Upper lobe of left lung (tissue), 6 donors: ENCODE data around the gene RNF214. TPM values are rescaled to one million over a fixed set of nuclear protein-coding genes. Genes with fewer than 3 reads are reported as not detected.

ENCODE experiments used
- ATAC-seq, 2 donors: fragments of 200-7000 bp; cut with Tn5 transposase; one replicate each; pipeline ENCODE4 v1.9.1; 2022; ENCODE audit warnings: mild to moderate bottlenecking in 2 of 2, moderate library complexity in 2 of 2; ENCODE audit not compliant: low FRiP score in 2 of 2
- DNase-seq, 2 donors: peaks; one replicate each; pipeline ENCODE4 v3.0.0-alpha.2; 2019 to 2020
- H3K27ac ChIP-seq, 4 donors: fragments of 200-600 bp; sonication (generic); one replicate each; pipeline ENCODE4 v1.5.1; 2016 to 2019
- H3K27me3 ChIP-seq, 4 donors: fragments of 200-600 bp; sonication (generic); one replicate each; pipeline ENCODE4 v1.5.1; 2017 to 2019
- H3K36me3 ChIP-seq, 4 donors: fragments of 200-600 bp; sonication (generic); one replicate each; pipeline ENCODE4 v1.5.1; 2016 to 2019
- H3K4me1 ChIP-seq, 4 donors: fragments of 200-600 bp; sonication (generic); one replicate each; pipeline ENCODE4 v1.5.1; 2018 to 2019
- H3K4me3 ChIP-seq, 4 donors: fragments of 200-600 bp; sonication (generic); one replicate each; pipeline ENCODE4 v1.5.1; 2017 to 2019; ENCODE audit warnings: mild to moderate bottlenecking in 2 of 4, moderate library complexity in 1 of 4
- H3K9me3 ChIP-seq, 4 donors: fragments of 200-600 bp; sonication (generic); one replicate each; pipeline ENCODE4 v1.5.1; 2018 to 2019
- EP300 ChIP-seq, 4 donors: sonication (generic); formaldehyde crosslinking; IDR thresholded peaks; one replicate each; pipeline ENCODE4 v1.5.1; 2017; ENCODE audit warnings: antibody characterized with exemption in 4 of 4, control low read depth in 2 of 4
- POLR2A ChIP-seq, 4 donors: fragments of 450-650 bp; IDR thresholded peaks; one replicate each; pipeline ENCODE4 v1.5.1; 2016 to 2017; ENCODE audit warnings: antibody characterized with exemption in 4 of 4, mild to moderate bottlenecking in 2 of 4
- POLR2AphosphoS5 ChIP-seq, 2 donors: sonication (generic); formaldehyde crosslinking; IDR thresholded peaks; one replicate each; pipeline ENCODE4 v1.5.1; 2017; ENCODE audit warnings: antibody characterized with exemption in 2 of 2
- WGBS, 2 donors: methylation state at CpG; one replicate each; pipeline ENCODE4 v1.1.5; 2017 to 2018; 5-methylcytosine and 5-hydroxymethylcytosine counted together
- small RNA-seq, 4 donors: library from RNA; depleted of rRNA; stranded (forward); fragments of <200 nt; gene quantifications; one replicate each; pipeline ENCODE3, GENCODE V24; 2016
- total RNA-seq, 6 donors: library from RNA; depleted of rRNA in 4 of 6; stranded (reverse); fragments of >200 nt in 4 of 6; gene quantifications; one replicate each; pipeline versions ENCODE4 v1.1.0 to v1.2.1, GENCODE V29; 2016 to 2021
- TF ChIP-seq, protein P1 (sequence below), 6 experiments: fragments of 450-650 bp in 4 of 6; fragments of 200-600 bp in 2 of 6; sonication (generic) in 2 of 6; IDR thresholded peaks; one replicate each; pipeline ENCODE4 v1.5.1; 2016 to 2019; ENCODE audit warnings: antibody characterized with exemption in 6 of 6
- donor health status: DM: no; HTN: no; CAD: no; lungs with moderate emphysema.
- donor health status: DM: no; HTN: yes; CAD: no; lungs with severe emphysema.

The RNF214 gene
- total RNA-seq, 6 donors from 2014 or later, result 9.0 to 24.1 (median 19.8) TPM

DNA sequence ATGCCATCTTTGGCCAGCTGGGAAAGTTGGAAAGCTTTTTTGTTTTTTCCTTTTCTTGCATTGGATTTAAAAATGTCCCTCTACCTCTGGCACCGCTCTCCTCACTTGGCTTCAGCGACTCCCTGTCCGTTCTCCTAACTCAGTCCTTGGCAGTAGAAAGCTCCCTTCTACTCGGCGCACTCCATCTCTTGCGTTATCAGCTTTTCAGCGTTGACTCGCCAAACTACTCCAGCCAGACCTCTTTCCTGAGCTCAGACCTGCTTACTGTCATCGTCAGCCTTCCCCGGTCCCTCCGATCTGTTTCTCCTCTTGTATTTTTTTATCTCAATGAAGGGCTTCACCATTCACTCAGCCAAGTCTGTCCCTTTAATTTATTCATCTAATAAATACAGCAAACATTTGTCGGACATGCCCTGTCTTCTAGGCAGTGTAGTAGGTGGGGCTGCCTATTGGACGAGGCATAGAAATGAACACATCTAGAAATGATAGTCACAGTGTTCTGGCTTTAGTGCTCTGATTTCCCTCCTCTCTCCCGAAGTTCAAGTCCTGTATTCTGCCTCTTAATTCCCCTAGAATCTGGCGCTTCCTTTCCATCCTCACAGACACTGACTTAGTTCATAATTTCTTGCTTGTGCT, 96.0 kb downstream of the RNF214 start:
- DNase-seq (peak in 1 of 2 donors; percentile 33), ATAC-seq (peak; percentile 56 to 67)
- WGBS, 2 donors, result 8 to 11% methylated on average over 15 of the region's 15 CpGs
- Histone ChIP-seq H3K36me3 (no peaks in the 10 kb centered on the region), H3K4me1 (peaks cover 8 to 15% (median 9%) of the 10 kb centered on the region in 4 donors), H3K27me3 (no peaks in the 10 kb centered on the region), H3K4me3 (peak overlapping the region; percentile 55 to 92 (median 82)), H3K9me3 (no peaks in the 10 kb centered on the region), H3K27ac (peak overlapping the region; percentile 86 to 90 (median 88))
- TF ChIP-seq, protein P1, sequence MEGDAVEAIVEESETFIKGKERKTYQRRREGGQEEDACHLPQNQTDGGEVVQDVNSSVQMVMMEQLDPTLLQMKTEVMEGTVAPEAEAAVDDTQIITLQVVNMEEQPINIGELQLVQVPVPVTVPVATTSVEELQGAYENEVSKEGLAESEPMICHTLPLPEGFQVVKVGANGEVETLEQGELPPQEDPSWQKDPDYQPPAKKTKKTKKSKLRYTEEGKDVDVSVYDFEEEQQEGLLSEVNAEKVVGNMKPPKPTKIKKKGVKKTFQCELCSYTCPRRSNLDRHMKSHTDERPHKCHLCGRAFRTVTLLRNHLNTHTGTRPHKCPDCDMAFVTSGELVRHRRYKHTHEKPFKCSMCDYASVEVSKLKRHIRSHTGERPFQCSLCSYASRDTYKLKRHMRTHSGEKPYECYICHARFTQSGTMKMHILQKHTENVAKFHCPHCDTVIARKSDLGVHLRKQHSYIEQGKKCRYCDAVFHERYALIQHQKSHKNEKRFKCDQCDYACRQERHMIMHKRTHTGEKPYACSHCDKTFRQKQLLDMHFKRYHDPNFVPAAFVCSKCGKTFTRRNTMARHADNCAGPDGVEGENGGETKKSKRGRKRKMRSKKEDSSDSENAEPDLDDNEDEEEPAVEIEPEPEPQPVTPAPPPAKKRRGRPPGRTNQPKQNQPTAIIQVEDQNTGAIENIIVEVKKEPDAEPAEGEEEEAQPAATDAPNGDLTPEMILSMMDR (IDR thresholded peaks at IDR 0.05), result no peak
- TF ChIP-seq POLR2AphosphoS5 (IDR thresholded peaks at IDR 0.05), result no peak
- TF ChIP-seq EP300 (IDR thresholded peaks at IDR 0.05), result no peak
- TF ChIP-seq POLR2A (IDR thresholded peaks at IDR 0.05), result no peak

DNA sequence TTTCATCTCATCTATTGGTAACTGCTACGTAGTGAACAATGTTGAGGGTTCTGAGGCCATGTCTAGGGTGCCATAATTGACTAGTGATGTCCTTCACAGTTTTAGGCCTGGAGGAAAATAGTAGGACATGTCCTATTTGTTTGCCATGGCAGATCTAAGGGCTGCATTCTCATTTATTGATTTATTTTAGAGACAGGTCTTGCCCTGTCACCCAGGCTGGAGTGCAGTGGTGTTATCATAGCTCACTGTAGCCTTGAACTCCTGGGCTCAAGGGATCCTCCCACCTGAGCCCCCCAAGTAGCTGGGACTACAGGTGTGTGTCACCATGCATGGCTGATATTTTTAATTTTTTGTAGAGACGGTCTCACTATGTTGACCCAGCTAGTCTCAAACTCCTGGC, 100.4 kb downstream of the RNF214 start:
- TF ChIP-seq EP300 (IDR thresholded peaks at IDR 0.05) (no peak), POLR2A (IDR thresholded peaks at IDR 0.05) (no peak), POLR2AphosphoS5 (IDR thresholded peaks at IDR 0.05) (no peak)
- TF ChIP-seq, protein P1 (IDR thresholded peaks at IDR 0.05), result no peak
- peaks cover 8 to 15% (median 9%) of the 10 kb centered on the region in 4 donors for H3K4me1 ChIP-seq
- no peaks in the 10 kb centered on the region for H3K27me3 ChIP-seq
- no peaks in the 10 kb centered on the region for H3K9me3 ChIP-seq
- ATAC-seq (no peak), DNase-seq (no peak)
- H3K36me3 ChIP-seq, result peaks cover 0 to 9% (median 4%) of the 10 kb centered on the region in 4 donors
- 50 to 94% methylated on average over 2 of the region's 2 CpGs for WGBS, 2 donors
- no peak overlapping the region for H3K27ac ChIP-seq
- no peak overlapping the region for H3K4me3 ChIP-seq

DNA sequence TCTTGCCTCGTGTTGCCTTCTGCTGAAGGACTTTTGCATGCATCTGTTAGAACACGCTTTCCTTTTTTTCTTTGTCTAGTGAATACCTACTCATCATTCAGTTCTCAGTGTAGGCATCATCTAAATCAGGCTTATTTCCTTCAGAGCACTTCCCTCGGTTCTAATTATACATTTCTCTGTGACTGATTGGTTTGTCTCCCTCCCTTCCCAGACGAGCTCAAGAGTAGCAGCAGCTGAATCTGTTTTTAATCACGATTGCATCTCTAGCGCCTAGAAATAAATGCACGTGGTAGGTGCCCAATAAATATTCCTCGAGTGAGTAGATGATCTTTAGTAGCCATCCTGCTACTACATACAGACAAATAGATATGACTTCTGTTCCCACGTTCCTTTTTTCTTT, 101.4 kb downstream of the RNF214 start:
- TF ChIP-seq POLR2AphosphoS5 (IDR thresholded peaks at IDR 0.05) (no peak), EP300 (IDR thresholded peaks at IDR 0.05) (no peak)
- Histone ChIP-seq H3K4me3 (no peak overlapping the region), H3K27me3 (no peaks in the 10 kb centered on the region), H3K36me3 (peaks cover 0 to 18% (median 7%) of the 10 kb centered on the region in 4 donors), H3K9me3 (no peaks in the 10 kb centered on the region), H3K27ac (no peak overlapping the region), H3K4me1 (peaks cover 3 to 9% (median 5%) of the 10 kb centered on the region in 4 donors)
- ATAC-seq (no peak), DNase-seq (no peak)
- 88 to 91% methylated on average over 9 of the region's 9 CpGs for WGBS, 2 donors

DNA sequence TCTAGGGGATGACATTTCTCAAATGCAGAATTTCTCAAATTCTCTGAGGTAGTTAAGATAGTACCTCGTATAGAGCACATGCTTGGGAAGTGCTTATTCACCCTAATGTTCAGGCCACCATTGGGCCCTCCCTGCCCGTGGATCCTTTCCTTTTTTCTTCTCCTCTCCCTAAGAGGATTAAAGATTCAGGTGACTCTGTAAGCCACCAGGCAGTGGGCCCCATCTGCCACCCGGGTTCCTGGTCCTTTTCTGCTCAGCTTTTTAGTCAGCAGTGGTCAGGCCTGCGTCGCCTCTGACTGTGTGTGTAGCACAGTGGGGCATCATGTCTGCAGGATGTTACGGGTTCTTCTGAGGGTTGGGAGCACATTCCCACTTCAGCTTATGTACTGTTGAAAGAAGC, 102.4 kb downstream of the RNF214 start:
- TF ChIP-seq POLR2AphosphoS5 (IDR thresholded peaks at IDR 0.05) (no peak), EP300 (IDR thresholded peaks at IDR 0.05) (no peak), POLR2A (IDR thresholded peaks at IDR 0.05) (no peak)
- TF ChIP-seq, protein P1 (IDR thresholded peaks at IDR 0.05), result no peak
- 86 to 91% methylated on average over 6 of the region's 6 CpGs for WGBS, 2 donors
- no peaks in the 10 kb centered on the region for H3K27me3 ChIP-seq
- H3K9me3 ChIP-seq, result no peaks in the 10 kb centered on the region
- no peak overlapping the region for H3K4me3 ChIP-seq
- ATAC-seq (no peak), DNase-seq (no peak)
- H3K4me1 ChIP-seq, result no peaks in the 10 kb centered on the region
- H3K27ac ChIP-seq, result no peak overlapping the region
- peaks cover 0 to 28% (median 9%) of the 10 kb centered on the region in 4 donors for H3K36me3 ChIP-seq

DNA sequence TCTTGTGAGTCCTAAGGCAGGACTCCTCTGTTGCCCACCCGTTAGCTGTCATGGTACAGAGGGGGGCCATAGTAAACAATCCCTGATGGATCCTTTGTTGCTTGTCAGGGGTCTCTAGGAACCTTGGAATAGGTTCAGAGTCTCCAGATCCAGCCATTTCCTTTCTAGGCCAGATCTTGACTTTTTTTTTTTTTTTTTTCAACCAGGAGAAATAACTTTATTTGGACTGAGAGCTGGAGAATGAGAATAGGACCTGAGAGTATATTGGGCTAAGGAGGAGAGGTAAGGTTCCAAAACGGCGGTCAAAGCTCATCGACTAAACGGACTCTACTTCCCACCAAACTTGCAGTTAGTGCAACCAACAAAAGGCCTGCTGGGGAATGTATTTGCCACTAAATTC, 102.9 kb downstream of the RNF214 start:
- no peak overlapping the region for H3K27ac ChIP-seq
- DNase-seq (no peak), ATAC-seq (no peak)
- no peaks in the 10 kb centered on the region for H3K9me3 ChIP-seq
- no peaks in the 10 kb centered on the region for H3K4me1 ChIP-seq
- 91 to 93% methylated on average over 5 of the region's 5 CpGs for WGBS, 2 donors
- peaks cover 0 to 33% (median 11%) of the 10 kb centered on the region in 4 donors for H3K36me3 ChIP-seq
- H3K27me3 ChIP-seq, result no peaks in the 10 kb centered on the region
- no peak for TF ChIP-seq EP300 (IDR thresholded peaks at IDR 0.05)
- no peak for TF ChIP-seq POLR2AphosphoS5 (IDR thresholded peaks at IDR 0.05)
- no peak overlapping the region for H3K4me3 ChIP-seq

Small RNA genes lying within 50 kb of the gene (small RNA-seq; reads per million reads assigned to genes)
- gene RF00564, result 0 reads per million in 4 donors

Other genes starting within 250 kb of the RNF214 start
- gene SIK3, start 134.2 kb upstream of the RNF214 start, total RNA-seq, result 100 to 1,000 TPM in 1 of 6 donors, 10 to 100 TPM in 5; 26.9 to 115 (median 43.7) TPM
- gene PAFAH1B2, start 88.4 kb upstream of the RNF214 start, total RNA-seq, result 100 to 1,000 TPM in 1 of 6 donors, 10 to 100 TPM in 5; 63.9 to 101 (median 81.3) TPM
- 100 to 1,000 TPM in 4 of 6 donors, 10 to 100 TPM in 2; 62.8 to 287 (median 153) TPM for gene SIDT2, start 53.9 kb upstream of the RNF214 start, total RNA-seq
- gene TAGLN, start 33.3 kb upstream of the RNF214 start, total RNA-seq, result 100 to 1,000 TPM; 105 to 608 (median 334) TPM
- gene PCSK7, start 598 bp upstream of the RNF214 start, total RNA-seq, result 100 to 1,000 TPM in 2 of 6 donors, 10 to 100 TPM in 4; 45.0 to 138 (median 63.8) TPM
- gene BACE1-AS, start 58.7 kb downstream of the RNF214 start, total RNA-seq, result 1 to 10 TPM; 3.8 to 7.4 (median 5.0) TPM
- gene BACE1, start 83.6 kb downstream of the RNF214 start, total RNA-seq, result 10 to 100 TPM; 11.1 to 37.9 (median 25.5) TPM
- 10 to 100 TPM; 16.1 to 73.3 (median 27.9) TPM for gene CEP164, start 95.2 kb downstream of the RNF214 start, total RNA-seq